ENCODE results near the gene IGLL5. TPM values are rescaled to one million over a fixed set of nuclear protein-coding genes. Genes with fewer than 3 reads are reported as not detected.

The IGLL5 gene
- total RNA-seq = not detected in 2 replicates

GRCh38 chr22:22887621-22888503, at the start of gene IGLL5:
TSS of gene IGLL5 (plus strand) at chr22:22887816. CDS start at chr22:22888054, 238 bp downstream.

Other genes starting within 250 kb of the IGLL5 start
- gene GGTLC2, start 243.2 kb upstream of the IGLL5 start, total RNA-seq = not detected in 2 replicates
- gene GNAZ, start 182.7 kb downstream of the IGLL5 start, total RNA-seq = 0.87 and 1.2 TPM in 2 replicates

Data from smooth muscle cell of trachea (primary cell).